TTC549 (cell line): ENCODE measurements around the gene APC2.

Source experiments
- FAIRE-seq: peaks from 2 replicates; lab custom pipeline; 2012; peaks lifted over from hg19 to GRCh38; lab: Jason Lieb, UNC

The APC2 gene, protein sequence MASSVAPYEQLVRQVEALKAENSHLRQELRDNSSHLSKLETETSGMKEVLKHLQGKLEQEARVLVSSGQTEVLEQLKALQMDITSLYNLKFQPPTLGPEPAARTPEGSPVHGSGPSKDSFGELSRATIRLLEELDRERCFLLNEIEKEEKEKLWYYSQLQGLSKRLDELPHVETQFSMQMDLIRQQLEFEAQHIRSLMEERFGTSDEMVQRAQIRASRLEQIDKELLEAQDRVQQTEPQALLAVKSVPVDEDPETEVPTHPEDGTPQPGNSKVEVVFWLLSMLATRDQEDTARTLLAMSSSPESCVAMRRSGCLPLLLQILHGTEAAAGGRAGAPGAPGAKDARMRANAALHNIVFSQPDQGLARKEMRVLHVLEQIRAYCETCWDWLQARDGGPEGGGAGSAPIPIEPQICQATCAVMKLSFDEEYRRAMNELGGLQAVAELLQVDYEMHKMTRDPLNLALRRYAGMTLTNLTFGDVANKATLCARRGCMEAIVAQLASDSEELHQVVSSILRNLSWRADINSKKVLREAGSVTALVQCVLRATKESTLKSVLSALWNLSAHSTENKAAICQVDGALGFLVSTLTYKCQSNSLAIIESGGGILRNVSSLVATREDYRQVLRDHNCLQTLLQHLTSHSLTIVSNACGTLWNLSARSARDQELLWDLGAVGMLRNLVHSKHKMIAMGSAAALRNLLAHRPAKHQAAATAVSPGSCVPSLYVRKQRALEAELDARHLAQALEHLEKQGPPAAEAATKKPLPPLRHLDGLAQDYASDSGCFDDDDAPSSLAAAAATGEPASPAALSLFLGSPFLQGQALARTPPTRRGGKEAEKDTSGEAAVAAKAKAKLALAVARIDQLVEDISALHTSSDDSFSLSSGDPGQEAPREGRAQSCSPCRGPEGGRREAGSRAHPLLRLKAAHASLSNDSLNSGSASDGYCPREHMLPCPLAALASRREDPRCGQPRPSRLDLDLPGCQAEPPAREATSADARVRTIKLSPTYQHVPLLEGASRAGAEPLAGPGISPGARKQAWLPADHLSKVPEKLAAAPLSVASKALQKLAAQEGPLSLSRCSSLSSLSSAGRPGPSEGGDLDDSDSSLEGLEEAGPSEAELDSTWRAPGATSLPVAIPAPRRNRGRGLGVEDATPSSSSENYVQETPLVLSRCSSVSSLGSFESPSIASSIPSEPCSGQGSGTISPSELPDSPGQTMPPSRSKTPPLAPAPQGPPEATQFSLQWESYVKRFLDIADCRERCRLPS (N-terminal part only)

DNA sequence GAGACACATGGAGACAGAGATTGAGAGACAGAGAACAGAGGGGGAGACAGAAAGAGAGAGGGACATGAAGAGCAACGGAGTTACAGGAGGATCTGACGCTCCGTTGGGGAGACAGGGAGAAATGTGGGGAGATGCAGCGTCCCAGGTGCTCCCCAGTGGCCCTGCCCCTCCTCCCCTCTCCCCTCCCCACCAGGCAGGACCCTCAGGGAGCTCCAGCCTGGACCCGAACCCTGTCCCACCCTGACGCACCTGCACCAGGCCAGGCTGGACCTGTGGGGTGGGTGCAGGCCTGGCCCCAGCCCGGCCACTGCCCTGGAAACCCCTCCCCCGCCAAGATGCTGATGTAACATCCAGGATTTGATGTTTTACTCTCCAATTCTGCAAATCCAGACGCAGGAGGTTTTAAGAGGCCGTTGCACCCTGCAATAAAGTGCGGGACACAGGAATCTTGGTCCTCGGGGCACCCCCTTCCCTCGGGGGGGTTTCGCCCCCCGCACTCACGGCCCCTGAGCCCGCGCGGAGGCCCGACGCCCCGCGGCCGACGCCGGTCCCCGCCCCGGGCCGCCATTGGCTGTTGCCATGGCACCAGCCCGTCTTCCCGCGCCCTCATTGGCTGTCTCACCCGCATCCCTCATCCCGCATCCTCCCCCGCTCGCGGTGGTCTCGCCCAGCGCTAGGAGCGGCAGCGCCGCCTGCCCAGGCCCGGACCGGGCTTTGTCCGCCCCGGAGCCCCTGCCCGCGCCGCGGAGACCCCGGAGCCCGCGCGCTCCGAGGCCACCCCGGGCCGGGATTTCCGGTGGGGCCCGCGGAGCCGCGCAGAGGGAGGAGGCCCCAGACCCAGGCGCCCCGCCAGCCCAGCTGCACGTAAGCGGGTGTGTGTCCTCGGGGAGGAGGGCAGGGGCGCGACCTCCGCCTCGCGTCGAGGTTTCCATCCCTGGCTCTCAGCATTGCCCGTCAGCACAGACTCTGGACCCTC lies at the start of gene APC2:
TSS of gene APC2 (plus strand) at position 655 of the 976 bp plus-strand sequence. CDS start 2,881 bp downstream, outside the sequence.
- FAIRE-seq: no peak

DNA sequence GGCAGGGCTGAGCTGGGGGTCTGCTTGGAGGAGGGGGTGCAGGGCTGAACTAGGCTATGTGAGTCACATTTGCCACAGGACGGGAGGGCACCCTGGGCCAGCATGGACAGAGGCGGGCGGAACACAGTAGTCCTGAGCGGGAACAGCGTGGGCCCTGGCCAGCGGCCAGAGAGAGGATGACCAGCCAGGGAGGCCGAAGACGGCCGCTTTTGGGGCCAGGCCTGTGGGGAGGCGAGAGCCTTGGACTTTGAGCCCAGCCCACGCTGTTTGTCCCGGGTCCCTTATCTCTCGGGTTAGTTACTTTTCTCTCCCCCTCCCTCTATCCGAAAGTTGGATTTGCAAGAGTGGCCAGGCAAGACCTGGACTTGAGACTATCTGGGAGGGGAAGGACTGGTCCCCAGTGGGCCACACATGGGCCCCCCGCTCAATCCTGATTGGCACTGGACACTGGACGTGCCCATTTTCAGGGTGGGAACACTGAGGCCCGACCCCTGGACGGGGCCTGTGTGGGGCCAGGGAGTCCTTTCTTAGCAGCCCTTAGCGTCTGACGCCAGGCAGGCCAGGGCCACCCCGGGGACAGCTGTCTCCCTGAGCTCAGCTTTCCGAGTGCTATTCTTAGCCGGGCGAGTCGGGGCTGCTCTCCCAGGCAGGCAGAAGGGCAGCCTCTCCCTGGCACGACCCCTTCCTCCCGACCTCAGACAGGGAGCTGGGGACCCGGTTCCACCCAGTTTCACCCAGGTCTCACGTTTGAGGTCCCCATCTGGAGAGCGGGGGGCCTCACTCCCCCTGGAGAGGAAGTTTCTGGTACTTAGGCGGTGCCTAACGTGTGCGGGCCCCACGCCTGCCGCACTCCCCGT lies 49.4 kb upstream of the APC2 start:
- FAIRE-seq: no peak

DNA sequence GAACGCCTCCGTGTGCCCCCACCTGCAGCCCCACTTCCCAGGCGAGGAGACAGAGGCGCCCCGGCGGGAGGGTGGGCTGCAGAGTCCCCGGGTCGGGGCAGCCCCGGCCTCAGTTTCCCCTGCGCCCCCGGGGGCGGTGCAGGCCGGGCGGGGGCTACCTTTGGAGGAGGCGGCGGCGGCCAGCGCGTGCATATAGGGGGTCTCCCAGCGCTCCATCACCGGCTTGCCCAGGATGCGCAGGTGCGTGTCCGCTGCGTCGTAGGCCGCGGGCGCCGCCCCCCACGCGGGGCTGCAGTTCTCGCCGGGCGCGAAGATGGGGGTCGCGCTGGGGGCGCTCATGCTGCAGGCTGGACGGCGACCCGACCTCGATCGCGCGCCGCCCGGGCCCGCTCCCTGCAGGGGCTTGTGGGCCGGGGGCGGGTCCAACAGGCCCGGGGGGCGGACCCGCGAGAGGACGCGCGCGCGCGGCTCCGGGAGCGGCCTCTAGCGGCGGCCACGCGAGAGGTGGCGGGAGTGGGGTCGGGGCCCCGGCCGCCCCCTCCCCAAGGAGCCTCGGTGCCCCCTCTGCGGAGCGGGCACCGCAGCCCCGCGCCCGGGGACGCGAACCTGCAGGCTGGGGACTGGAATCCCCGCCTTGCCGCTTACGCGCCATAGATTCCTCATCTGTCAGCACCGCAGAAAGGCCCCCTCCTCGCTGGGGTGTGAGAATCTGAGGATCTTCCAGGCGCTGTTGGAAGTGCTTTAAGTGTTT lies 48.6 kb upstream of the APC2 start, which contains the start of gene GAMT:
TSS of gene GAMT (minus strand) at position 405 of the 751 bp plus-strand sequence. CDS start at position 339, 66 bp downstream.
- no peak for FAIRE-seq

DNA sequence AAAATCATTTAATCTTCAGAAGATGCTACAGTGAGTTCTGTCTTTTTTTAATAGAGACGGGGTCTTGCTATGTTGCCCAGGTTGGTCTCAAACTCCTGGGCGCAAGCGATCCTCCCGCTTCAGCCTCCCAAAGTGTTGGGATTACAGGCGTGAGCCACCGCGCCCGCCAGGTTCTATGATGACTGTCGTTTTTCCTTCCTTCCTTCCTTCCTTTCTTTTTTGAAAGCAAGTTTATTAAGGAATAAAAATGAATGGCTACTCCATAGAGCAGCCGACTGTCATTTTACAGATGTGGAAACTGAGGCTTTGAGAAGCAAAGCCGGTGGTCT lies 48.1 kb upstream of the APC2 start:
- no peak for FAIRE-seq

DNA sequence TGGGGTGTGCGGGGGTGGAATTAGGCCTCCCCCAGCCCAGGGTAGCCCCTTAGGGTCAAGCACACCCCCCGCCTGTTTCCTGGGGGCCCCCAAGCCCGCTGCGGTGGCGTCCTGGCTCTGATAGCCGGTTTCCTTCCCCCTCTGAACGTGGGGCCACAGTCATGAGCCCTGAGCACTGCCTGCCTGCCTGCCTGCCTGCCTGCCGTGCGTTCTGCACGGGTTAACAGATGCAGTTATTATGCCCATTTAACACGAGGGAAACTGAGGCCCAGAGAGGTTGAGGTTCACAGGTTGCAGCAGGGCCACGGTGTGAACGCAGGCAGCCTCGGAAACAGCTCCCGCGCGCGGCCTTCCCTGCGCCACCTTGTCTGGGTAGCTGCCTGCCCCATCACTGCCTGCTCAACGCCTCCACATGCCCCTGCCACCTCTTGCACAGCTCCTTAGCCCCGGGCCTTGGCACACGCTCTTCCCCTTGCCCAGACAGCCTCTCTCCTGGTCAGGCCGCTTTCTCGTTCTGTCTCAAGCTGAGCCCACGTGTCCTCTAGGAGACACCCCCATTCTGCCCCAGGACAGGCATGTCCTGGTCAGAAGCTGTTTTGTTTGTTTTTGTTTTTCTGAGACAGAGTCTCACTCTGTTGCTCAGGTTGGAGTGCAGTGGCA lies 47.4 kb upstream of the APC2 start:
- FAIRE-seq: no peak

DNA sequence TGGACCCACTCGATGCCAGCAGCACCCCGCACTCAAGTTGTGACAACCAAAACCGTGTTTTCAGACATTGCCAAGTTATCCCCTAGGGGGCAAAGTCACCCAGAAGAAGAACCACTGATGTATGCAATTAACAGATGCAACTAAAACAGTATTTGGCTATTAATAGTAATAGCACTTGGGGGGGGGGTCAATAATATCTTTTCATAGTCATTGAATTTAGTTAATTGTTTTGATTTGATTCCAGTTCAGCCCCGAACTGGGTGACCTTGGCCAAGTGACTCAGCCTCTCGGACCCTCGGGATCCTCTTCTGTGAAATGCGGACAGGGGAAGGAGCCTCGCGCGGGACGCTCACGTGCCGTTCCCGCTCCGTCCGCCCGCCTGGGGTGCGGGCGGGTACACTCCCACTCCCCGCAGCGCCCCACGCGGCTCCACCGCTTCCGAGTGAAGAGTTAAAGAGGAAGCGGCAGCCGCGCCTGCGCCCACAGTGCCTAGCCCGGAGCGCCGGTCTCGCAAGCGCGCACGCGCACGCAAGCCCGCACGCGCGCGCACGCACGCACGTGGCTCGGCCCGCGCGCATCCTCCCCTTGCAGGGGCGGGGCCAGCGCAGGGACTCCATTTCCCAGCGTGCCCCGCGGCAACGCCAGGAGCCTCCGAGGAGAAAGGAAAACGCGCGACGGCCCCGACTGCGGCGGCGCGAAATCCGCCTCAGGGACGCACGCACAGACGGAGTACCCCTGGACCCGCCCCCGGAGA lies 43.0 kb upstream of the APC2 start:
- FAIRE-seq: no peak

DNA sequence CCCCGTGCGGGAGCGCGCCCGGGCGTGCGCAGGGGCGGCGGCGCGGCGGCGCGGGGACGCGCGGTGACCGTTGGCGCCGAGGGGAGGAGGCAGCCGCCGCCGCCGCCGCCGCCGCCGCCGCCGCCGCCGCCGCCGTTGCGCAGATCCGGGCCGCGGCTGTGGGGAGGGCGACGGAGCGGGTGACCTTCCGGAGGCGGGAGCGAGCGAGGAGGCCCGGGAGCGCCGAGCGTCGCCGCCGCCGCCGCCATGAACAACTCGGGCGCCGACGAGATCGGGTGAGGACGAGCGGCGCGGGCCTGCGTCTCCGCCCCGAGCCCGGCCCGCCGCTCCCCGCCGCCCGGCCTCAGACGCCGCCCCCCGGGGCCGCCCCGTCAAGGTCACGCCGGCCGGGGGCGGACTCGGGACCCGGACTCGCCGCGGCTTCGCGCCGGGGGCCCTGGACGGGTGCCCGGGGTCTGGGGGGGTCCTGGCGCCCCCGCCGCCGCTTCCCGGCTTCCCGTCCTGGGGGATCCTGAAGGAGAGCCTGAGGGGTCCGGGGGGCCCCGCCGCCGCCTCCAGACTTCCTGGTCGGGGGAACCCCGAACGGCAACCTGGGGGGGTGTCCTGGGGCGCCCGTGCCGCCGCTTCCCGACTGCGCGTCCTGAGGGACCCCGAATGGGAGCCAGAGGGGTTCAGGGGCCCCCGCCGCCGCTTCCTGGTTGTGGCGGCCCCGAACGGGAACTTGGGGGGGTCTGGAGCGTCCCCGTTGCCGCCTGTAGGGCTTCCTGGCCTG lies 42.2 kb upstream of the APC2 start, which contains the start of gene DAZAP1:
TSS of gene DAZAP1 (plus strand) at position 59 of the 772 bp plus-strand sequence. CDS start at position 247, 188 bp downstream.
- no peak for FAIRE-seq

DNA sequence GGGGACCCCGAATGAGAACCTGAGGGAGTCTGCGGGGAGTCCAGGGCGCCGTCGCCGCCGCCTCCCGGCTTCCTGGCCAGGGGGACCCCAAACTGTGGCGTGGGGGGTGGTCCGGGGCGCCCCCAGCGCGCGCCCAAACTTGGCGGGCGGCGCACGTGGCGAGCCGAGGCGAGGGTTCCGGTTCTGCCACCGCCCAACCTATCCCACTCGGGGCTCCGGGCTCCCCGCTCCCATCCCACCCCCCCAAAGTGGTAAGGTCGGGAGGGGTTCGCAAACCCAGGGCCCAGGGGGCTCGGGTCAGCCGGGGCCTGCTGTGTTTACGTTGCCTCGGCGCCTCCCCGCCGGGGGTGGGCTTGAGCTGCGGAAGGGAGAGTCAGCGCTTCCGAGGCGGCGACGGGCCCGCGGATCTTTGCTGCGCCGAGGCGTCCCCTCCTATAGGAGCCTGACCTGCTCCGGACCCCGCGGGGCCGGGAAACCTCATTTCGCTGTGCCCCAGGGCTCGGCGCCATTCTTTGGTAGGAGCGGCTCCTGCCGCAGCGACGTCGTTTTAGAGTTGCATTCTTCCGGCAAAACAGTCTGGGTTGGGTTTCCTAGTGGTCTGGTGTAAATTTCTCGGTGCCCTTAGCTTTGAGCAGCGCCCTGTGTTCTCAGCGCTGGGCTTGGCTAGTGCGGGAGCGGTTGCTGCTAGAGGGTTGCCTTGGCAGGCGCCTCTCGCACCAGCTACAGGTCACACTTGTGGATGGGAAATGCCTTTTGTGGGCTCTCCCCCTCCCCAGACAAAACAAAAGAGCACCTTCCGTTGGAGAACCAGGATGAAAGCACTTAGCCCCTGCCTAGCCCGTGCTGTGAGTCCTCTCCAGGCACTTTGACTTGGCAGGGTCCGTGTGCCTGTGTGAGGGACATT lies 41.4 kb upstream of the APC2 start:
- no peak for FAIRE-seq

DNA sequence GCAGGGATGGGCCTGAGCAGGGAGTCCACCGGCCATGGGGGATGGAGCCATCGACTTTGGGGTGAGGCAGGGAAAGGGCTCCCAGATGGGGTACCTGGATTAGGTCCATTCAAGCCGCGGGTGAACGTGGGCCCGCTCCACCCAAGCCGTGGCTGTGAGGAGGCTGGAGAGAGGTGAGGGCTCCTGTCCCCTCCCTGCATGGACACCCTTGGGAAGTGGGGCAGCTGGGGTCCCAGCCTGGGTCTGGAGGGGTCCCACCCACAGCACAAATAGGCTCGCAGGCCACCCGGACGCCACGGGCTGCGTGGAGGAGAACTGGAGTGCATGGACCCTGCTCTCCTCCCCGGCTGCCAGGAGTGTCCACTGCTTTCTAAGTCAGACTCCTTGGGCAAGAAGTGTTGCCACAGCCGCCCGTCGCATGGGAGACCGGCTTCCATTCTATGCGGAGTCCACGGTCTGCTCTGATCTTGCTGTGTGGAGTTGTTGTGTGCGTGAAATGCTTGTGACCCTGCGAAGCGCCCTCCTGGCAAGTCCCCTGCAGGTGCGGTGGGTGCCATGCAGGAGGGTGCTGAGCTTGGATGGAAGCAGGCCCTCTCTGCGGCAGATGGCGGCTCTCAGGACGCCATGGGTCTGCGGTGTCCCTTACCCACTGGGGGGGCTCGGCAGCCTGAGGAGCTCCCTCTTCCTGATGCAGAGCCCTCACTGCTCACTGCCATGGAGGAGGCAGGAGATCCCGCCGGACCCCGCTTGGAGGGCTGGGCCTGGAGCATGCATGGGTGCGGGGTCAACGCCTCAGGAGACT lies 40.5 kb upstream of the APC2 start:
- no peak for FAIRE-seq

DNA sequence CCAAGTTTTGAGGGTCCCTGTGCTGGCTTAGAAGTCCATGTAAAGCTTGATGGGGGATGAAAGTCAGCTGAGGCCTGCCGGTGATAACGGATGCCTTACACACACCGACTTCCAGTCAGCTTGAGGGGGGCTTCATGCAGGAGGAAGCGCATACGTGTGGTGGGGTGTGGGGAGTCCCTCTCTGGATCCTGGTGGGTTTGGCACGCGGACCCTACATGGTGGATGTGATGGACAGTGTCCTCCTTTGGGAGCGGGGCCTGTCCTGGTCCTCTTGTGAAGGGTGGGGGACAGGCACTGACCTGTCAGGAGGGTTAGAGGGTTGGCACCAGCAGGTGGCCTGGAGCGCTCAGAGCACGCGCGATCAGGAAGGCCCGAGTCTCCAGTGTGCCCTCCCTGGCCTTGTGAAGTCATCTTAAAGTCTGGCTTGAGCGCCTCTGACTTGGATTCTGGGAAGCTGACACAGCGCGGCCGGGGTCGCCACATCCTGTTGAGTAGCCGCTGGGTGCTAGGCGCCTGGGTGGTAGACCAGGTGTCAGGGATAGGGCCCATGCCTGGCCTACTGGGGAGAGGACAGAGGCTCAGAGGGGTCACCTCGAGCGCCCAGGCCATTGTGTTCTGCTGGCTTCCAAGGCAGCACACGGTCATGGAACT lies 39.7 kb upstream of the APC2 start:
- FAIRE-seq: no peak

DNA sequence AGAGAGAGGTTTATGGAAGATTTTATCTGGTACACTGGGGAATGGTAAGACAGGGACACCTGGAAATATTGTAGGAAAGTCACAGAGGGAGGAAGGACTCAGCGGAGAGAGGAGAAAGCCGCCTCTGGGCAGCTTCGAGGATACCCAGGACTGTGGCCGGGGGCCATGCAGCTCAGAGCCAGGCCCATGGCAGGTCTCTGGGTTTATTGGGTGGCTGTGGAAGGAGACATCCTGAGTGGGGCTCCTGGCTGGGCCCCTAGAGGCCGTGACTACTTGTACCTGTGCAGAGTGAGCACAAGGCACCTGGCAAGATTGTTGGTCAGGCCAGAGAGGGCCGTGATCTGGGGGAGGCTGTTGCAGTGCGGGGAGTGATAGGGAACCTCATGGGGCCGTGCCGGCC lies 39.1 kb upstream of the APC2 start:
- FAIRE-seq: no peak

DNA sequence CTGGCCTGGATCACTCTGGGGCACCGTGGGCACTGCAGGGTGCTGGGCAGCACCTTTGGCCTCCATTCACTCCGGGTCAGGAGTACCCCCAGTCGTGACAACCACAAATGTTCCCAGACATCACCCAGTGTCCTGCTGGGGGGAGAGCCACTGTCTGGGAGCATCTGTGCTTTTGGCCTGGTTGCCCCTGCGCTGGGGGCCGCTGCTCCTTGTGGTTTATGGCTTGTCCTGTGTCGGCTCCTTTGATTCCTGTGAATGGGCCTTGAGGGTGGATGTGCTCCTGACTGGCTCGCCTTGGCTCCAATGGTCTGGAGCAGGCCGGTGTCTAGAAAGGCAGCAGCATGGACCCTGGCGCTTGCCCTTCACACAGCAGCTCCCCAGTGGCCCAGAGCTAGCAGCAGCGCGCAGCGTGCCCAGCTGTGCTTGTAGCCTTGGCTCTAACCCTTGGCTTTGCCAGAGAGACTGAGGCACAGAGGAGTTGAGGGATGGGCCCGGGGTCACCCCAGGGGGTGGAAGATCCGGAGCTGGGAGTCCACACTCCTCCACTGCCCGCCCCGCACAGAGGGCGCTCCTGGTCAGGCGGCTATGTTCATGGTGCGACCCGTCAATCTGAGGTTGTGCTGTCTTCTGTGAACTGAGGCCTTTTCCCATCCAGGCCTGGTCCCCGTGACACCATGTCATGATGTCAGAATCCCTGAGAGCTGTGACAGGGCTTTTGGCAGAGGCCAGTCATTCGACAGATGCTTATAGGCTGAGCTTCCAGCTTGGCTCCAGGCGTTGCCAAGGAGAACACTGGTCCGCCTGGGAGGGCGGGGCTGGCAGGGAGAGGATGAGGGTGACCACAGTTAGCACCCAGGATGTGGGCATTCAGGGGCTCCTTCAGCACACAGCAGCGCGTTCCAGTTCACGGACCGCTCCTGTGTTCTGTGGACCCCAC lies 38.4 kb upstream of the APC2 start:
- FAIRE-seq: no peak

DNA sequence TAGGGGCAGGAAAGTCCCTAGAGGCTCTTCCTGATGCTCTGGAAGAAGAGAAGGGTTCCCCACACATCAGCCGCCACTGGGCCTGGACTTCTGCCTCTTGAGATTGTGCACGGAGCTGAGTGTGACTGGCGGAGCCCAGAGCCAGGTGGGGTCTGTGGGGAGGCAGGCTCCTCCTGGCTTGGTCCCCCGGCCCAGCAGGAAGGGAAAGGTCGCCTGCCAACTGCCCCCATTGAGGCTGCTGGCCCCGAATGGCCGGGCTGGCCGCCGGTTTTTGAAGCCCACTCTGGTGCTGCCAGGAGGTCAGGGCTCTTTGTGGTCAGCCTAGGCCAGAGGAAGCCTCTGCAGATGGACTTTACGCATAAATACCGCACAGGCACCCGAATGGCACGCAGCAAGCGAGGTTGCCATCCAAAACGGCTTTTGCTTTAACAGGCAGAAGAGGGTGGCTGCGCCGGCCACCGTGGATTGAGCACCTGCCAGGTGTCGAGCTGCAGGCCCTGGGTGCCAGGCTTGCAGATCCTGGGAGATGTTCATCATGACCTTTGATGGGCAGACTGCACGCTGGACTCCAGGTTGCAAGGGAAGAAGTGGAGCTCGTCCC lies 37.5 kb upstream of the APC2 start:
- FAIRE-seq: no peak
